ENCODE results near the gene AHRR.

DNA sequence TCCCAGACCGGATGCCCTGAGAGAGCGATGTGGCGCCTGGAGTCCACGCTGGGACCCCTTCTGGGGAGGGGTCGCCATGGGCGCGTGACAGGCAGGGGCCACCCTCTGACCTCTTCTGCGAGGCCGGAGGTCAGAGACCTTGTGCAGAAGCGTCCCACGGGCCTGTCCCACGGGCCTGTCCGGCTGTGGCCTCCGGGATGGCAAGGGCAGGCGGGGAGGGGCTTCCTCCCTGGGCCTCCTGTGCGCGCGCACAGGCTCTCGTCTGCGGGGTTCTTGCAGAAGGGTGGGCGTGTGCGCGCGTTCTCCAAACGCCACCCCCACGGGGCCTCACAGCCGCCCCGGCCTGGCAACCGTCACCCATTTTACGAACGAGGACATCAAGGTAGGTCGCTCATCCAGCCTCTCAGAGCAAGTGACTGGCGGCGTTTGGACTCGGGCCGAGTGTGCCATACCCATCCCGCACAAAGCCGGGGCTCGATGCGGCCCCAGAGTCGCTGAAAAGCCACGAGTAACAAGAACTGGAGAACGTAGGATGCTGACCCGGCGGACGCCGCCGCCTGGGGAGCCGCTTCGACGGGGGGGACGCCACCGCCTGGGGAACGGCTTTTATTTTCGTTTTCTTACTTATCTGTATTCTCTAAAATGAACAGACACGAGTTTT lies 897 bp downstream of the AHRR start:
- TF ChIP-seq POLR2A (IDR thresholded peaks at IDR 0.05): no peak
- TF ChIP-seq, protein P1, sequence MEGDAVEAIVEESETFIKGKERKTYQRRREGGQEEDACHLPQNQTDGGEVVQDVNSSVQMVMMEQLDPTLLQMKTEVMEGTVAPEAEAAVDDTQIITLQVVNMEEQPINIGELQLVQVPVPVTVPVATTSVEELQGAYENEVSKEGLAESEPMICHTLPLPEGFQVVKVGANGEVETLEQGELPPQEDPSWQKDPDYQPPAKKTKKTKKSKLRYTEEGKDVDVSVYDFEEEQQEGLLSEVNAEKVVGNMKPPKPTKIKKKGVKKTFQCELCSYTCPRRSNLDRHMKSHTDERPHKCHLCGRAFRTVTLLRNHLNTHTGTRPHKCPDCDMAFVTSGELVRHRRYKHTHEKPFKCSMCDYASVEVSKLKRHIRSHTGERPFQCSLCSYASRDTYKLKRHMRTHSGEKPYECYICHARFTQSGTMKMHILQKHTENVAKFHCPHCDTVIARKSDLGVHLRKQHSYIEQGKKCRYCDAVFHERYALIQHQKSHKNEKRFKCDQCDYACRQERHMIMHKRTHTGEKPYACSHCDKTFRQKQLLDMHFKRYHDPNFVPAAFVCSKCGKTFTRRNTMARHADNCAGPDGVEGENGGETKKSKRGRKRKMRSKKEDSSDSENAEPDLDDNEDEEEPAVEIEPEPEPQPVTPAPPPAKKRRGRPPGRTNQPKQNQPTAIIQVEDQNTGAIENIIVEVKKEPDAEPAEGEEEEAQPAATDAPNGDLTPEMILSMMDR (IDR thresholded peaks at IDR 0.05): no peak
- TF ChIP-seq POLR2AphosphoS5 (IDR thresholded peaks at IDR 0.05): no peak
